GM12872 (cell line): Measurements from ENCODE around the gene SKP1.
A peak's percentile ranks its signal among the peaks of the same experiment; 100 is the strongest.

ENCODE experiments used
- TF ChIP-seq, protein P1 (sequence below): IDR thresholded peaks from 3 replicates; pipeline ENCODE4 v1.5.1; 2011; ENCODE audit warnings: low read depth, mild to moderate bottlenecking, low read length, moderate library complexity; ENCODE audit not compliant: insufficient read depth

Gene SKP1

DNA sequence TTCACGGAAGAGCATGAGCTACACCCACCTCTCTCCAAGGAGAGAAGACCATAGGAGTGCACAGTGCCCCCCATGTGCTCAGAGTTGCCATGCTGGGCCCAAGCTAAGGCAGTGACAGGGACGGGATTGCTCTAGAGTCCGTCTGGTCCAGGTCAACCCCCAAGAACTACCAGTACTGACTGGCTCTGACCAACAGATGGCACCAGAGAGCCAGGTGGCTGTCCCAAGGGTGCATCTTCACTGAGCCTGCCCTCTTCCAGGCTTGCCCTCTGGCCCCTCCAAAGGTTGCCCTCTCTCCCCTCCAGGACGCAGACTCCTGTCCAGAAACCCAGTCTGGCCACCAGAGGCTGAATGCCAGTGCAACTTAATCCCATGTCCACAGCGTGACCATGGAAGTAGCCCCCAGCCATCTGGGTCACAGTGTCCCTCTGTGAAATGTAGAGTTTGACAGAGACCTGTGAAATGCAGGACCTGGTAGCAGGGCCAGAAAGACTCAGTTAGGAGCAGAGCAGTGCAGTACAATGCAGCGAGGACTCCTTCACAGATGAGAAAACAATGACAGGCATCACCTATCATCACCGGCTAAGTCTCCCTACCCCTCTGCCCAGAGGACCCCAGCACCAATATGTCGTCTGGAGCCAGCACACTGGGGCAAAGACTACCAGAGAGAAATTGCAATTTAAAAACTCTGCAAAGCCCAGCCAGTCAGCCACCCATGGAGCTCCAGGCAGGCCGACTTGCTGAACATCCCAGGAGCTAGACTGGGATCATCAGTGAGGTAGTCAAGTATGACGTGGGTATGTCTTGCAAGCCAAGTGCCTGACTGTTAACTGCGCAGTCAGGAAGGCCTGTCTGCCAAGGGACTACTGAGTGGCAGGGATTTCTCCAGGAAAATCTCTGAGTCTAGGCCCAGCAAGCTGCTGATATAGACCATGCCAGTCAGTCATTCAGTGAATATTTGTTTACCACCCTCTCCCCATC is 7.7 kb upstream of the SKP1 start:
- TF ChIP-seq, protein P1, sequence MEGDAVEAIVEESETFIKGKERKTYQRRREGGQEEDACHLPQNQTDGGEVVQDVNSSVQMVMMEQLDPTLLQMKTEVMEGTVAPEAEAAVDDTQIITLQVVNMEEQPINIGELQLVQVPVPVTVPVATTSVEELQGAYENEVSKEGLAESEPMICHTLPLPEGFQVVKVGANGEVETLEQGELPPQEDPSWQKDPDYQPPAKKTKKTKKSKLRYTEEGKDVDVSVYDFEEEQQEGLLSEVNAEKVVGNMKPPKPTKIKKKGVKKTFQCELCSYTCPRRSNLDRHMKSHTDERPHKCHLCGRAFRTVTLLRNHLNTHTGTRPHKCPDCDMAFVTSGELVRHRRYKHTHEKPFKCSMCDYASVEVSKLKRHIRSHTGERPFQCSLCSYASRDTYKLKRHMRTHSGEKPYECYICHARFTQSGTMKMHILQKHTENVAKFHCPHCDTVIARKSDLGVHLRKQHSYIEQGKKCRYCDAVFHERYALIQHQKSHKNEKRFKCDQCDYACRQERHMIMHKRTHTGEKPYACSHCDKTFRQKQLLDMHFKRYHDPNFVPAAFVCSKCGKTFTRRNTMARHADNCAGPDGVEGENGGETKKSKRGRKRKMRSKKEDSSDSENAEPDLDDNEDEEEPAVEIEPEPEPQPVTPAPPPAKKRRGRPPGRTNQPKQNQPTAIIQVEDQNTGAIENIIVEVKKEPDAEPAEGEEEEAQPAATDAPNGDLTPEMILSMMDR, result peak; percentile 99

DNA sequence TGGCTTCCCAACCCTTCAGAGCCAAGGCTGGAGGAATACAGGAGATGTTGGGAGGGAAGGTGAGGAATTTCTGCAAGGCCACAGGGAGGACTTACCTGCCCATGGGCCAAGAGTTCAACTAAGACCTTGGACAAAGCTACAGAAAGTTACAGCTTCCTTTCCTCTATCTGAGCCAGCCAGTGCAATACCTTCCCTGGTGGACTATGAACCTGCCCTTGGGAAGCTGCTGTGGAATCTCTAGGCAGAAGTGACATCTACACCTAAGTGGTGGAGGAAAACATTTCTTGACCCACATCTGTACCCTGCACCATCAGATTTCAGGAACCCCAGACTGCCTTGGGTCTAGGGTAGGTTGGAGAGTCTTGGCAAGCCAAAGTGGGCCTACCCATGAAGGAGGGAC is 6.7 kb upstream of the SKP1 start:
- TF ChIP-seq, protein P1, result no peak

DNA sequence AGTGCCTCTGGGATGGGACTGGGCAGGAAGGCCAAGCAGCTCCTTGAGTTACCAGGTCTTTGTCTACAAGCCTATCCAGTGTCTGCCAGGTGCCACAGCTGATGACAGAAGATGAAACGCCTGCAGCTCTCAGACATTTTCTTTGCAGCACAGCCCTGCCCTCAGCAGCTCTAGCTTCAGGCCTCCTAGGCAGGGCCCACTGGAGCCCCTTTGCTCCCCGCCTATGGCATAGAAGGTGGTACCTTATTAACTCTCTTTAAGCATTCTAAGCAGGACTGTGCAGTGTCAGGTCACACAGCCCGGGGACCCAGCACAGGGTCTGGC is 1.3 kb upstream of the SKP1 start:
- TF ChIP-seq, protein P1, result no peak

DNA sequence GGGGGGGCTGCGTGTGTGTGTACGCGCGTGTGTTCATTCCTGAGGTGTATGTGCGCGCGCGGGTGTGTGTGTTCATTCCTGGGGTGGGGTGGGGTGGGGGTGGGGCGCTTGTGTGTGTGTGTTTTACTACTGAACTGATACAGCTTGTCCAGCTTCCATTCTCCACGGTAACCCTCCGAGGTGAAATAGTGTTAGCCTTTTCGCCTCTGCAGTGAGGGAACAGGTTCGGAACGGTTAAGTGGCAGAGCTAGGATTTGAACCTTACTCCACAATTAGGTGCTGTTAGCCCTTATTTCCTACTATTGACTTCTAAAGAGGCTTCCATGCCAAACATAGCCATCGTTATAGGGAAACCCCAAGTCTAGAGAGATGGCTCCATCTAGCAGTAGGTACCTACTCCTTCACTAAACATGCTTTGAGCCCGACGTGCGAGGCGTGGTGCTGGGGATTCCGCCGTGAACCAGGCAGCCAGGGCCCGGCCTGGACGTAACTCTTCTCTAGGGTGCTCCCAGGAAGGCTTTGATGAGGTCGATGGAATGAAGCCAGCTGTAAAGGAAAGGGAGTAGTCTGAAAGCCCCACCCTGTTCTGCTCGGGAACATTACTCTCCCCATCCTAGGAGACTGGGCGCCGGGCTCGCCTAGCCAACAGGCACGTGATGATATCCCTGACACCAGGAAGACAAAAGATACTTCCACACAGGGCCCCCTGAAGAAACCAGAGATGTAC is 782 bp upstream of the SKP1 start:
- TF ChIP-seq, protein P1, result no peak

DNA sequence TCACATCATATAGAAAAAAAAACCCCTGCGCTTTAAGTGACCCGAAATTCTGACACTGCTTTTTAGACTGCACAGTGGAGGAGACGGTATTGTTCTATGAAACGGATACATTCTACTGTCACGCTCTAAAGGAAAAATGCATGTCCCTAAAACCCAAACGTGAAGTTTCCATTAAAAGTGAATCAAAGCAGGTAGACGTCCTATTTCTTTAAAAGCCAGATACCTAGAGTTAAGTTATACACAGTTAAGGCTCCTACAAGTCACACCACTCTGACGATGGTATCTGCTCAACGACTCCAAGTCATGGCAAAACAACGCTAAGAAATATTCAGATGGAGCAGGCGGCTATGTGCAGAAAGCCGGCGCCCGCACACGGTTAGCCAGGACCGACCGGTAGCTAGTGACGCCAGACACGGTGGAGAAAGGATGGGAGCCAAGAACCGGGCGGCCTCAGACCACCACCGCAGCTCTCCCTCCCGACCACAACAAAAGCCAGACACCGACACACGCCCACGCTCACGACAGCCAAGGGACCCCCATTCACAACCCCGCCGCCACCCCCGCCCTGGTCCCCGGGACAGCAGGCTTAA is 734 bp downstream of the SKP1 start:
- TF ChIP-seq, protein P1, result no peak

DNA sequence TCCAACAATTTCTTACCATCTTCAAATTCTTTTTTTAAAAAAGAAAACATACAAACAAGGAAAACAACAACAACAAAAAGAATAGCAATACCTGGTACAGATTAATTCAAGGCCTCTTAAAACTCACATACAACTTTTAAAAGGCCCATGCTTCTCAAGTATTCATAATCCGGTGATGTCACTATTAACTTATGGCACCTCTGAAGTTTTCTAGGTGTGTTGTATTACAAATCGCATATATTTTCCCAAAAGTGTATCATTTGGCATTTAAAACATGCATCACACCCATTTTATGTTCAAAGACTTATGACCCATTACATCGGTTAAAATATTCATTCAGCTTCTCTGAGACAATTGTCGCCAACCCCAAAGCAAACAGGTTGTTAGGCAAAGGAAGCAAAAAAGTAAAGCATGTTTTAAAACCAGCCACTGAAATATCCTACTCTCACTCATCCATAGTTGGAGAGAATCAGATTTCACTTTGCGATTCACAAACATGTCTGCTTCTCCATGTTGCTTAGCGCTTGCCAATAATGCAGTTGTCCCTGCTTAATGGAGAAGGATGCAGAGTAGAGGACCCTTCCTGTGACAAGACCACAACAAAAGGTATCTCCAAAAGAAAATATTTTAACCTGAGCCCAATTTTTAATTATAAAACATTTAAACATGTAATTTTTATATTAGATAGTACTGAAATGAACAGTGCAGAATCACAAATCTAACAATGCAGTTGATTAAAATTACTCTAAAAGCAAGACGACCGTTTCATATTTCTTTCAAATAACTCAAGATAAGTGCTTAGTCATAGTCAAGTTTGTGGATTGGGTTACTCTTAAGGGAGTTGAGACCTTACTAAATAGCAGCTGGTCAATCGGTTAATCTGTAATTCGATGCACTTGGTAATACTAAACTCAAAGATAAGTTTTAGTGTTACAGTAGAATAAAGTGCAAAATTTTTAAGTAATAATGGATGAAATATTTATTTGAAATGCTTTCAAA is 1.6 kb downstream of the SKP1 start:
- TF ChIP-seq, protein P1, result no peak

DNA sequence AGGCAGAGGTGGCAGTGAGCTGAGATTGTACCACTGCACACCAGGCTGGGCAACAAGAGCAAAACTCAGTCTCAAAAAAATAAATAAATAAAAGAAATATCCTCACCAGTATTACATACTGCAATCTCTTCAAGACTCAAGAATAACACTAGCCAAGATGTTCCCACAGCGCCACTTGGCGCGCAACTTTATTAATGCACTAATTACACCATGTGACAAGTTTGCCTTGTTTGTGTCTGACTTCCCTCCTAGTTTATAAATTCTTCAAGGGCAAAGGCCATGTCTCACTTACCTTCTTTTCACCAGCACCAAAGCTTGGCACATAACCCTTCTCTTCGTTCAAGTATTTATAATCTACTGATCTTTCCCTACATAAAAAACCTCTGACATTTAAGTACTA is 4.8 kb downstream of the SKP1 start:
- TF ChIP-seq, protein P1, result no peak
